22Rv1 (cell line): Measurements from ENCODE around the gene RTP3.

ENCODE experiments used
- CTCF ChIP-seq: fragments of 450-650 bp; IDR thresholded peaks from 2 replicates; pipeline ENCODE4 v1.5.1; 2017; ENCODE audit warnings: mild to moderate bottlenecking
- ZFX ChIP-seq: fragments of 450-650 bp; IDR thresholded peaks from 2 replicates; pipeline ENCODE4 v1.6.1; 2017; ENCODE audit warnings: antibody characterized with exemption, borderline replicate concordance

DNA sequence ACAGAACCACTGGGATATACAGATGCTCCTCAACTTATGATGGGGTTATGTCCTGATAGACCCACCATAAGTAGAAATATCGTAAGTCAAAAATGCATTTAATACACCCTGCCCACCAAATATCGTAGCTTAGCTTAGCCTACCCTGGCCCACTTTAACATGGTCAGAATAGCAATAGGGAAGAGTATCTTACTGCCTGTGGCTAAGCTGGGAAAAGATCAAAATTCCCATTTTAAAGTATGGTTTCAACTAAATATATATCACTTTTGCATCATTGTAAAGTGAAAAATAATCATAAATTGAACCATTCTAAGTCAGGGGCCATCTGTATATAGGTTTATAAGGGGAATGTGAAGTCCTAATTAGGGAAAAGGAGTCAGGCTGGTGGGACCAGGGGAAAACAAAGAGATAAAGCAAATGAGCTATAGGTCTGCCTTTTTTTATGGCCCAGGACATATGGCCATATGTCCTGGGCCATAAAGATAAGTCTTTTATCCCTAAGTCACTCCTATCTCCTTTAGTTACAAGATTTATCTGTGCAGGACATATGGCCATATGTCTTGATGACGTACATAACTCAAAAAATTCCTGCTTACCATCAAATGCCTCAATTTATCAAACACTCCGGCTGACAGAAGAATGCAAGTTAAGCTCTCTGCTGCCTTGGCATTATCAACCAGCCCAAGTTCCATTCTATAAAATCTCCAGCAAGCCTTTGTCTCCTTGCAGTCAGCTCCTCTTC is 11.2 kb downstream of the RTP3 start:
- TF ChIP-seq CTCF, result no peak
- no peak for TF ChIP-seq ZFX
